GM23338 (cell line): ENCODE results near the gene COL18A1. TPM values are rescaled to one million over a fixed set of nuclear protein-coding genes. Genes with fewer than 3 reads are reported as not detected.

ENCODE experiments used
- ATAC-seq: fragments of 200-7000 bp; cut with Tn5 transposase; 3 replicates; pipeline ENCODE4 v1.9.1; 2020
- DNase-seq: peaks from one replicate; pipeline ENCODE4 v3.0.0-alpha.2; 2015; ENCODE audit warnings: low spot score
- H2AFZ ChIP-seq: fragments of 200-600 bp; sonication (generic); 2 replicates; pipeline ENCODE4 v1.8.0; 2016; ENCODE audit warnings: antibody characterized with exemption, mild to moderate bottlenecking, moderate library complexity
- H3F3A ChIP-seq: fragments of 200-600 bp; sonication (generic); replicated peaks from 2 replicates; pipeline ENCODE4 v1.8.0; 2017; ENCODE audit warnings: antibody characterized with exemption, mixed run types, low read depth
- H3K27ac ChIP-seq: fragments of 200-600 bp; sonication (generic); 2 replicates; pipeline ENCODE4 v1.6.1; 2016; ENCODE audit warnings: low read depth
- H3K27me3 ChIP-seq: fragments of 200-600 bp; sonication (generic); 2 replicates; pipeline ENCODE4 v1.8.0; 2016; ENCODE audit warnings: mild to moderate bottlenecking, mixed run types, moderate library complexity; ENCODE audit not compliant: insufficient read depth
- H3K36me3 ChIP-seq: fragments of 200-600 bp; sonication (generic); 2 replicates; pipeline ENCODE4 v1.8.0; 2016; ENCODE audit warnings: mild to moderate bottlenecking; ENCODE audit not compliant: insufficient read depth
- H3K4me1 ChIP-seq: fragments of 200-600 bp; sonication (generic); 2 replicates; pipeline ENCODE4 v1.8.0; 2016; ENCODE audit warnings: mild to moderate bottlenecking, moderate library complexity; ENCODE audit not compliant: insufficient read depth
- H3K4me2 ChIP-seq: fragments of 200-600 bp; sonication (generic); 2 replicates; pipeline ENCODE4 v1.7.1; 2017; ENCODE audit warnings: mixed run types
- H3K4me3 ChIP-seq: fragments of 200-600 bp; sonication (generic); 2 replicates; pipeline ENCODE4 v1.6.1; 2016; ENCODE audit warnings: mixed run types
- H3K79me2 ChIP-seq: fragments of 200-600 bp; sonication (generic); replicated peaks from 2 replicates; pipeline ENCODE4 v1.8.0; 2017; ENCODE audit warnings: mild to moderate bottlenecking; ENCODE audit not compliant: insufficient read depth
- H3K9me2 ChIP-seq: fragments of 200-600 bp; sonication (generic); 2 replicates; pipeline ENCODE4 v1.8.0; 2017; ENCODE audit not compliant: insufficient read depth
- H4K20me1 ChIP-seq: fragments of 200-600 bp; sonication (generic); replicated peaks from 2 replicates; pipeline ENCODE4 v1.8.0; 2017; ENCODE audit warnings: mild to moderate bottlenecking; ENCODE audit not compliant: insufficient read depth
- H3K27ac Mint-ChIP-seq: 2 replicates; pipeline ENCODE4 v1.8.0; 2020; ENCODE audit warnings: inconsistent platforms, mild to moderate bottlenecking, moderate library complexity, mixed read lengths
- H3K27me3 Mint-ChIP-seq: 3 replicates; pipeline ENCODE4 v1.8.0; 2022; ENCODE audit warnings: low read depth, mild to moderate bottlenecking, moderate library complexity, mixed read lengths, inconsistent platforms; ENCODE audit not compliant: insufficient read depth, poor library complexity
- H3K36me3 Mint-ChIP-seq: 3 replicates; pipeline ENCODE4 v1.8.0; 2021; ENCODE audit warnings: low read depth, mild to moderate bottlenecking, inconsistent platforms, moderate library complexity, mixed read lengths
- H3K4me1 Mint-ChIP-seq: 3 replicates; pipeline ENCODE4 v1.8.0; 2020; ENCODE audit warnings: mild to moderate bottlenecking, inconsistent platforms, mixed read lengths
- H3K4me3 Mint-ChIP-seq: 3 replicates; pipeline ENCODE4 v1.8.0; 2021; ENCODE audit warnings: moderate library complexity, mild to moderate bottlenecking, inconsistent platforms, mixed read lengths
- H3K9me3 Mint-ChIP-seq: 3 replicates; pipeline ENCODE4 v1.8.0; 2020; ENCODE audit warnings: moderate library complexity, mild to moderate bottlenecking, inconsistent platforms, mixed read lengths
- CREB1 ChIP-seq: fragments of 250-450 bp; sonication (Bioruptor Pico); IDR thresholded peaks from 2 replicates; pipeline ENCODE4 v1.5.0; 2020; ENCODE audit warnings: low read depth, mild to moderate bottlenecking, moderate library complexity
- ETS1 ChIP-seq: IDR thresholded peaks from 2 replicates; pipeline ENCODE4 v1.6.1; 2016; ENCODE audit warnings: antibody characterized with exemption
- EZH2 ChIP-seq: fragments of 200-600 bp; sonication (generic); IDR thresholded peaks from one replicate; pipeline ENCODE4 v1.8.0; 2017; ENCODE audit warnings: antibody characterized with exemption, mild to moderate bottlenecking, low read depth; ENCODE audit not compliant: unreplicated experiment
- EZH2phosphoT487 ChIP-seq: fragments of 200-600 bp; sonication (generic); IDR thresholded peaks from one replicate; pipeline ENCODE4 v1.8.1; 2018; ENCODE audit warnings: antibody characterized with exemption; ENCODE audit not compliant: unreplicated experiment
- JUNB ChIP-seq: IDR thresholded peaks from one replicate; pipeline ENCODE4 v1.6.1; 2016; ENCODE audit warnings: antibody characterized with exemption; ENCODE audit not compliant: unreplicated experiment
- NANOG ChIP-seq: IDR thresholded peaks from 2 replicates; pipeline ENCODE4 v1.6.1; 2016; ENCODE audit warnings: antibody characterized with exemption, borderline replicate concordance
- POLR2AphosphoS5 ChIP-seq: IDR thresholded peaks from 2 replicates; pipeline ENCODE4 v1.6.1; 2016; ENCODE audit warnings: antibody characterized with exemption, low read depth
- REST ChIP-seq: IDR thresholded peaks from one replicate; pipeline ENCODE4 v1.6.1; 2018; ENCODE audit warnings: antibody characterized with exemption; ENCODE audit not compliant: unreplicated experiment
- STAT1 ChIP-seq: IDR thresholded peaks from one replicate; pipeline ENCODE4 v1.6.1; 2016; ENCODE audit warnings: antibody characterized with exemption; ENCODE audit not compliant: unreplicated experiment
- ZNF114 ChIP-seq: fragments of 250-450 bp; sonication (Bioruptor Pico); IDR thresholded peaks from 2 replicates; pipeline ENCODE4 v1.5.0; 2020; ENCODE audit warnings: mild to moderate bottlenecking, moderate library complexity
- ZNF331 ChIP-seq: fragments of 250-450 bp; sonication (Bioruptor Pico); IDR thresholded peaks from 2 replicates; pipeline ENCODE4 v1.5.0; 2020; ENCODE audit warnings: low read depth, mild to moderate bottlenecking, moderate library complexity
- ZNF462 ChIP-seq: fragments of 250-450 bp; sonication (Bioruptor Pico); IDR thresholded peaks from 2 replicates; pipeline ENCODE4 v1.5.0; 2020; ENCODE audit warnings: mild to moderate bottlenecking, moderate library complexity
- polyA plus RNA-seq: library from polyadenylated mRNA; unstranded; fragments of >200 nt; fragmentation: Nextera tagmentation; extraction: Ambion mirVana; gene quantifications from 2 replicates; pipeline ENCODE4 v1.2.1, GENCODE V29; 2016
- total RNA-seq: library from RNA; depleted of rRNA; stranded (reverse); fragments of >200 nt; shearing (Covaris generic); gene quantifications from 2 replicates; pipeline ENCODE4 v1.2.3, GENCODE V29; 2014

The COL18A1 gene
- total and polyA plus RNA-seq, 2 experiments from 2014 or later = 38.4 to 430 TPM

- TF ChIP-seq ZNF462 (CRISPR knock-in tag) (no peak), ZNF331 (CRISPR knock-in tag) (no peak)
These were observed 54.4 kb downstream of the COL18A1 start (continued) for GRCh38 chr21:45459171-45460010.

- Mint-ChIP-seq H3K27ac (no peak overlapping the region), H3K9me3 (peaks cover 8% of the 10 kb centered on the region), H3K4me3 (no peak overlapping the region), H3K27me3 (peaks cover 11% of the 10 kb centered on the region), H3K36me3 (peaks cover 43% of the 10 kb centered on the region), H3K4me1 (peaks cover 10% of the 10 kb centered on the region; the same call in 1 of the 3 replicates)
- Histone ChIP-seq H3K4me2 (no peak overlapping the region), H3K4me1 (peaks cover 7% of the 10 kb centered on the region; the same call in 1 of the 2 replicates), H3K27ac (no peak overlapping the region), H2AFZ (no peak overlapping the region), H3K79me2 (peaks cover 71% of the 10 kb centered on the region), H4K20me1 (peaks cover 8% of the 10 kb centered on the region), H3K4me3 (no peak overlapping the region), H3F3A (no peaks in the 10 kb centered on the region), H3K9me2 (no peaks in the 10 kb centered on the region), H3K27me3 (no peaks in the 10 kb centered on the region), H3K36me3 (no peaks in the 10 kb centered on the region; the same call in 1 of the 2 replicates)
- DNase-seq (no peak), ATAC-seq (no peak)
- TF ChIP-seq ETS1 (no peak), ZNF114 (no peak), EZH2phosphoT487 (no peak), CREB1 (CRISPR knock-in tag) (no peak), JUNB (no peak), ZNF331 (CRISPR knock-in tag) (no peak), NANOG (no peak), POLR2AphosphoS5 (no peak), REST (no peak), EZH2 (no peak), STAT1 (no peak)
These were observed 55.1 kb downstream of the COL18A1 start for GRCh38 chr21:45460011-45460565.
